Cardiac muscle cell (in vitro differentiated cells and primary cell): Measurements from ENCODE around the gene FOXC1. TPM values are rescaled to one million over a fixed set of nuclear protein-coding genes. Genes with fewer than 3 reads are reported as not detected.

Source experiments
- DNase-seq, 2 donors: peaks; one replicate each; pipeline versions ENCODE4 v3.0.0 to v3.0.0-alpha.2; 2010 to 2017; ENCODE audit warnings: low read depth in 1 of 2, low spot score in 1 of 2
- H3K27ac ChIP-seq: fragments of 200-600 bp; sonication (generic); 2 replicates; pipeline ENCODE4 v1.5.1; 2016
- H3K27me3 ChIP-seq: fragments of 200-600 bp; sonication (generic); 2 replicates; pipeline ENCODE4 v1.6.0; 2016; ENCODE audit warnings: control low read depth
- H3K36me3 ChIP-seq: fragments of 200-600 bp; sonication (generic); 2 replicates; pipeline ENCODE4 v1.5.1; 2016; ENCODE audit warnings: control low read depth
- H3K4me1 ChIP-seq: fragments of 200-600 bp; sonication (generic); 2 replicates; pipeline ENCODE4 v1.8.1; 2017; ENCODE audit warnings: low read depth, mild to moderate bottlenecking, mixed run types
- H3K4me3 ChIP-seq: fragments of 200-600 bp; sonication (generic); 2 replicates; pipeline ENCODE4 v1.5.1; 2016; ENCODE audit warnings: mild to moderate bottlenecking
- H3K9me3 ChIP-seq: fragments of 200-600 bp; sonication (generic); 2 replicates; pipeline ENCODE4 v1.5.1; 2017; ENCODE audit warnings: low read depth, mild to moderate bottlenecking, control low read depth
- CTCF ChIP-seq: IDR thresholded peaks from 2 replicates; pipeline ENCODE4 v1.5.1; 2012; ENCODE audit warnings: low read depth, mild to moderate bottlenecking, low read length
- polyA plus RNA-seq: library from polyadenylated mRNA; unstranded; fragments of >200 nt; fragmentation: Nextera tagmentation; extraction: Ambion mirVana; gene quantifications from 2 replicates; pipeline ENCODE4 v1.2.1, GENCODE V29; 2016
- total RNA-seq: library from RNA; depleted of rRNA; stranded (reverse); fragments of >200 nt; gene quantifications from 2 replicates; pipeline ENCODE4 v1.2.3, GENCODE V29; 2016

The FOXC1 gene
- total and polyA plus RNA-seq, 2 experiments from 2014 or later, result 2.5 to 3.4 TPM

GRCh38 chr6:1618311-1619097 is 8.8 kb downstream of the FOXC1 start:
- no peak for DNase-seq
- H3K4me1 ChIP-seq, result peaks cover 1% of the 10 kb centered on the region
- no peak for TF ChIP-seq CTCF
- no peak overlapping the region for H3K4me3 ChIP-seq
- peaks cover 100% of the 10 kb centered on the region for H3K27me3 ChIP-seq
- no peak overlapping the region for H3K27ac ChIP-seq
- H3K9me3 ChIP-seq, result no peaks in the 10 kb centered on the region
- H3K36me3 ChIP-seq, result no peaks in the 10 kb centered on the region

- DNase-seq, result no peak
- no peaks in the 10 kb centered on the region for H3K36me3 ChIP-seq
Observed at GRCh38 chr6:1619098-1619672, 9.5 kb downstream of the FOXC1 start.

GRCh38 chr6:1619673-1620503 is 10.2 kb downstream of the FOXC1 start:
- Histone ChIP-seq H3K4me1 (peaks cover 5% of the 10 kb centered on the region), H3K36me3 (no peaks in the 10 kb centered on the region), H3K27me3 (peaks cover 100% of the 10 kb centered on the region), H3K9me3 (no peaks in the 10 kb centered on the region), H3K27ac (no peak overlapping the region), H3K4me3 (no peak overlapping the region)
- no peak for TF ChIP-seq CTCF
- DNase-seq, result no peak

More at GRCh38 chr6:1619098-1619672, 9.5 kb downstream of the FOXC1 start:
- peaks cover 100% of the 10 kb centered on the region for H3K27me3 ChIP-seq
- H3K9me3 ChIP-seq, result no peaks in the 10 kb centered on the region
- H3K4me1 ChIP-seq, result peaks cover 5% of the 10 kb centered on the region
- no peak for TF ChIP-seq CTCF
- H3K27ac ChIP-seq, result no peak overlapping the region
- H3K4me3 ChIP-seq, result no peak overlapping the region

GRCh38 chr6:1620504-1621069 is 10.9 kb downstream of the FOXC1 start:
- H3K4me1 ChIP-seq, result peaks cover 5% of the 10 kb centered on the region
- TF ChIP-seq CTCF, result no peak
- no peak overlapping the region for H3K27ac ChIP-seq

GRCh38 chr6:1621070-1621701 is 11.5 kb downstream of the FOXC1 start:
- Histone ChIP-seq H3K27ac (no peak overlapping the region), H3K4me3 (no peak overlapping the region), H3K27me3 (peaks cover 100% of the 10 kb centered on the region), H3K9me3 (no peaks in the 10 kb centered on the region), H3K4me1 (peaks cover 5% of the 10 kb centered on the region), H3K36me3 (no peaks in the 10 kb centered on the region)
- no peak for TF ChIP-seq CTCF
- DNase-seq, result no peak

More at GRCh38 chr6:1620504-1621069, 10.9 kb downstream of the FOXC1 start:
- no peak for DNase-seq
- no peaks in the 10 kb centered on the region for H3K9me3 ChIP-seq
- peaks cover 100% of the 10 kb centered on the region for H3K27me3 ChIP-seq
- H3K4me3 ChIP-seq, result no peak overlapping the region
- no peaks in the 10 kb centered on the region for H3K36me3 ChIP-seq
